Activated B cell treated with CpG ODN at 0.5 μM for 24 hours (primary cell): ENCODE measurements around the gene RAB12. TPM values are rescaled to one million over a fixed set of nuclear protein-coding genes. Genes with fewer than 3 reads are reported as not detected.
"Not testable (repeated sequence)": the region's sequence is repeated elsewhere in the genome, so short reads cannot be mapped to it uniquely, and the experiment has no call there.

Experiments
- ATAC-seq: fragments of 200-7000 bp; cut with Tn5 transposase; one replicate; pipeline ENCODE4 v1.10.0; 2021; ENCODE audit warnings: low read depth, mild to moderate bottlenecking, moderate library complexity
- CTCF ChIA-PET: fragments of 350-600 bp; sonication (Branson Sonifier 250); formaldehyde crosslinking; loops from one replicate; lab custom pipeline; 2021; ENCODE audit warnings: antibody characterized with exemption; lab: Charles Lee
- POLR2A ChIA-PET: fragments of 350-600 bp; sonication (Branson Sonifier 250); formaldehyde crosslinking; loops from one replicate; lab custom pipeline; 2021; ENCODE audit warnings: antibody characterized with exemption; lab: Charles Lee
- DNase-seq: peaks from one replicate; pipeline ENCODE4 v3.0.0; 2022
- H3K27ac Mint-ChIP-seq: one replicate; pipeline ENCODE4 v1.8.0; 2020; ENCODE audit warnings: mixed read lengths
- H3K27me3 Mint-ChIP-seq: one replicate; pipeline ENCODE4 v1.8.0; 2021; ENCODE audit warnings: mixed read lengths
- H3K36me3 Mint-ChIP-seq: one replicate; pipeline ENCODE4 v1.8.0; 2021; ENCODE audit warnings: low read depth, mixed read lengths
- H3K4me1 Mint-ChIP-seq: one replicate; pipeline ENCODE4 v1.8.0; 2021; ENCODE audit warnings: mixed read lengths
- H3K4me3 Mint-ChIP-seq: one replicate; pipeline ENCODE4 v1.8.0; 2020; ENCODE audit warnings: mild to moderate bottlenecking, mixed read lengths
- H3K9me3 Mint-ChIP-seq: one replicate; pipeline ENCODE4 v1.8.0; 2020; ENCODE audit warnings: mixed read lengths
- CTCF ChIP-seq: fragments of 200-600 bp; IDR thresholded peaks from one replicate; pipeline ENCODE4 v1.8.0; 2022; ENCODE audit warnings: antibody characterized with exemption, mild to moderate bottlenecking
- intact Hi-C: fragments of 100-400 bp; cut with micrococcal nuclease; formaldehyde crosslinking; loops from one replicate; pipeline ENCODE4 v1.15.1; 2024
- total RNA-seq: library from RNA; stranded (reverse); gene quantifications from 2 replicates; pipeline ENCODE4 v1.2.3, GENCODE V29; 2022

RAB12 gene
- total RNA-seq, 1 donor from 2014 or later, result 27.5 TPM

GRCh38 chr18:8619041-8619440, 9.8 kb downstream of the RAB12 start:
- TF ChIP-seq CTCF, result no peak
- H3K4me1 Mint-ChIP-seq, result peaks cover 85% of the 10 kb centered on the region
- intact Hi-C loops, result no loop called here
- peak overlapping the region; percentile 37 for H3K27ac Mint-ChIP-seq
- ChIA-PET CTCF (no interaction called here), POLR2A (no interaction called here)
- DNase-seq (no peak), ATAC-seq (no peak)
- peaks cover 56% of the 10 kb centered on the region for H3K36me3 Mint-ChIP-seq
- peaks cover 4% of the 10 kb centered on the region for H3K9me3 Mint-ChIP-seq
- no peak overlapping the region for H3K4me3 Mint-ChIP-seq
- H3K27me3 Mint-ChIP-seq, result no peaks in the 10 kb centered on the region

DNA sequence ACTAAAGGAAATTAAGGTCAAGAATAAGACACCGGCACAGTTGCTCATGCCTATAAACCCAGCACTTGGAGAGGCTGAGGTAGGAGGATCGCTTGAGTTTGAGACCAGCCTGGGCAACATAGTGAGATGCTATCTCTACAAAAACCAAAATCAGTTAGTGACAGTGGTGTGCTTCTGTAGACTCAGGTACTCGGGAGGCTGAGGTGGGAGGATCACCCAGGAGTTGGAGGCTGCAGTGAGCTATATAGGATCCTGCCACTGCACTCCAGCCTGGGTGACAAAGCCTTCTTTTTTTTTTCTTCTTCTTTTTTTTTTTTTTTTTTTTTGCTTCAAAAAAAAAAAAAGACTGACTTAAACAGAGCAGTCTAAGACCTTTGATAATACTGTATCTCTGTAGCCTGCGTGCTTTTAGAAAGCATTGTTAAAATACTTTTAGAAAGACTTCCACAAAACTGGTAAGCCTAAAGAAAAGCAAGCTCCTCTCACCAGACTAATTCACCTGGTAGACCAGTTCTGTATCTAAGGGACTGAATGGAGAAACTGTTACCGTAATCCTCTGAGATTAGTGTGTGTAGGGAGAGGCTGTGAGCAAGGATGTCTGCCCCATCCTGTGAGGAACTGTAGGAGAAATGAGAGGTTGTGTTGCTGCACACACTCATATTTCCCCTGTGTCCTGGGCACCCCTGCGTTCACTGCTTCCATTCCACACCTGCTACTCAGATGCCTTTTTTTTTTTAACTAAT, 10.8 kb downstream of the RAB12 start:
- ChIA-PET POLR2A (interaction anchor here (0.6 kb wide), 2 partner anchors 16 to 397 kb away, joined by 5 to 7 read pairs; no protein-coding TSS in a partner anchor), CTCF (no interaction called here)
- TF ChIP-seq CTCF, result no peak
- Mint-ChIP-seq H3K9me3 (peaks cover 4% of the 10 kb centered on the region), H3K27ac (no peak overlapping the region), H3K4me3 (peak overlapping the region; percentile 32), H3K36me3 (peaks cover 57% of the 10 kb centered on the region), H3K4me1 (peaks cover 85% of the 10 kb centered on the region), H3K27me3 (no peaks in the 10 kb centered on the region)
- intact Hi-C loops, result no loop called here
- no peak for DNase-seq
- ATAC-seq, result no peak

GRCh38 chr18:8620845-8621244, 11.6 kb downstream of the RAB12 start:
- ATAC-seq (peak; percentile 37), DNase-seq (no peak)
- ChIA-PET POLR2A (no interaction called here), CTCF (no interaction called here)
- peaks cover 59% of the 10 kb centered on the region for H3K36me3 Mint-ChIP-seq
- intact Hi-C loops, result no loop called here
- H3K27ac Mint-ChIP-seq, result no peak overlapping the region
- H3K27me3 Mint-ChIP-seq, result no peaks in the 10 kb centered on the region
- peak overlapping the region; percentile 3 for H3K4me3 Mint-ChIP-seq
- peaks cover 4% of the 10 kb centered on the region for H3K9me3 Mint-ChIP-seq
- no peak for TF ChIP-seq CTCF
- peaks cover 79% of the 10 kb centered on the region for H3K4me1 Mint-ChIP-seq

DNA sequence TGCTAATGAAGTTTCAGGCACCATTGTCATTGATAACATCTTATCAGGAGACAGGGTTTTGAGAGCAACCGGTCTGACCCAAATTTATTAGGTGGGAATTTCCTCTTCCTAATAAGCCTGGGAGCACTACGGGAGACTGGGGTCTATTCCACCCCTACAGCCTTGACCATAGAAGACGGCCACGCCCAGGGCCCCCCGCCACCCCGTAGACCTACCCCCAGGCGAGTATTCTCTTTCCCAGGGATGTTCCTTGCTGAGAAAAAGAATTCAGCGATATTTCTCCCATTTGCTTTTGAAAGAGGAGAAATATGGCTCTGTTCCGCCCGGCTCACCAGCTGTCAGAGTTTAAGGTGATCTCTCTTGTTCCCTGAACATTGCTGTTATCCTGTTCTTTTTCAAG, 13.4 kb downstream of the RAB12 start:
- Mint-ChIP-seq H3K4me1 (peaks cover 66% of the 10 kb centered on the region), H3K27ac (peak overlapping the region; percentile 14), H3K36me3 (peaks cover 69% of the 10 kb centered on the region)
- ATAC-seq, H3K4me3 Mint-ChIP-seq, POLR2A ChIA-PET, H3K27me3 Mint-ChIP-seq, H3K9me3 Mint-ChIP-seq, intact Hi-C loops, DNase-seq, CTCF ChIA-PET: not testable (repeated sequence)

- H3K9me3 Mint-ChIP-seq, result peaks cover 4% of the 10 kb centered on the region
- intact Hi-C loops, result no loop called here
- no peaks in the 10 kb centered on the region for H3K27me3 Mint-ChIP-seq
- H3K4me1 Mint-ChIP-seq, result peaks cover 61% of the 10 kb centered on the region
- POLR2A ChIA-PET, result interaction anchor here (0.9 to 1.0 kb wide), 2 partner anchors 15 to 19 kb away, joined by 3 read pairs; partner anchors contain the start of gene RAB12
- peaks cover 71% of the 10 kb centered on the region for H3K36me3 Mint-ChIP-seq
- H3K27ac Mint-ChIP-seq, result peak overlapping the region; percentile 80
- DNase-seq (no peak), ATAC-seq (peak; percentile 68)
- CTCF ChIA-PET, result interaction anchor here (1.4 kb wide), 1 partner anchor 20 kb away, joined by 4 read pairs; no protein-coding TSS in a partner anchor
- peak overlapping the region; percentile 55 for H3K4me3 Mint-ChIP-seq
- TF ChIP-seq CTCF, result no peak
Measured at GRCh38 chr18:8623549-8624106, 14.4 kb downstream of the RAB12 start.
